CD8-positive, alpha-beta memory T cell (primary cell): Measurements from ENCODE around the gene STATH. TPM values are rescaled to one million over a fixed set of nuclear protein-coding genes. Genes with fewer than 3 reads are reported as not detected.

Experiments used
- CTCF ChIA-PET: fragments of 350-600 bp; sonication (Branson Sonifier 250); formaldehyde crosslinking; loops from one replicate; lab custom pipeline; 2021; ENCODE audit warnings: antibody characterized with exemption; lab: Charles Lee
- POLR2A ChIA-PET: fragments of 350-600 bp; sonication (Branson Sonifier 250); formaldehyde crosslinking; loops from one replicate; lab custom pipeline; 2021; ENCODE audit warnings: antibody characterized with exemption; lab: Charles Lee
- DNase-seq, 5 donors: peaks; one replicate each; pipeline versions ENCODE4 v3.0.0 to v3.0.0-alpha.2; 2020 to 2022; ENCODE audit warnings: mixed read lengths in 1 of 5
- H3K27ac ChIP-seq: one replicate; pipeline ENCODE4 v1.7.0; 2013; ENCODE audit warnings: low read depth, mild to moderate bottlenecking, low read length, moderate library complexity
- H3K27me3 ChIP-seq: 2 replicates; pipeline ENCODE4 v1.7.0; 2013; ENCODE audit warnings: low read length, mild to moderate bottlenecking; ENCODE audit not compliant: insufficient read depth, poor library complexity, severe bottlenecking
- H3K36me3 ChIP-seq: 2 replicates; pipeline ENCODE4 v1.7.0; 2013; ENCODE audit warnings: mild to moderate bottlenecking, low read length, moderate library complexity; ENCODE audit not compliant: insufficient read depth
- H3K4me1 ChIP-seq: 2 replicates; pipeline ENCODE4 v1.7.0; 2013; ENCODE audit warnings: mild to moderate bottlenecking, low read length, moderate library complexity; ENCODE audit not compliant: insufficient read depth
- H3K4me3 ChIP-seq: 2 replicates; pipeline ENCODE4 v1.7.0; 2013; ENCODE audit warnings: mild to moderate bottlenecking, low read length
- H3K9me3 ChIP-seq: 2 replicates; pipeline ENCODE4 v1.7.0; 2013; ENCODE audit warnings: mild to moderate bottlenecking, low read length
- H3K27ac Mint-ChIP-seq, 8 donors: one replicate each; pipeline ENCODE4 v1.8.0; 2020 to 2021; ENCODE audit warnings: mixed read lengths in 8 of 8, mild to moderate bottlenecking in 6 of 8, inconsistent platforms in 3 of 8, moderate library complexity in 3 of 8
- H3K27me3 Mint-ChIP-seq, 2 donors: one replicate each; pipeline ENCODE4 v1.8.0; 2020 to 2021; ENCODE audit warnings: mixed read lengths in 2 of 2, mild to moderate bottlenecking in 1 of 2, moderate library complexity in 1 of 2
- H3K36me3 Mint-ChIP-seq, 3 donors: one replicate each; pipeline ENCODE4 v1.8.0; 2020 to 2021; ENCODE audit warnings: mixed read lengths in 3 of 3, inconsistent platforms in 1 of 3, mild to moderate bottlenecking in 1 of 3
- H3K4me1 Mint-ChIP-seq, 3 donors: one replicate each; pipeline ENCODE4 v1.8.0; 2020 to 2021; ENCODE audit warnings: mixed read lengths in 3 of 3, inconsistent platforms in 1 of 3, mild to moderate bottlenecking in 1 of 3
- H3K4me3 Mint-ChIP-seq, 7 donors: one replicate each; pipeline ENCODE4 v1.8.0; 2020 to 2021; ENCODE audit warnings: mixed read lengths in 7 of 7, mild to moderate bottlenecking in 6 of 7, moderate library complexity in 4 of 7, inconsistent platforms in 2 of 7
- H3K9me3 Mint-ChIP-seq, 5 donors: one replicate each; pipeline ENCODE4 v1.8.0; 2020 to 2022; ENCODE audit warnings: mixed read lengths in 5 of 5, mild to moderate bottlenecking in 3 of 5, moderate library complexity in 2 of 5, inconsistent platforms in 1 of 5
- polyA plus RNA-seq: library from polyadenylated mRNA; unstranded; fragments of 300-500 nt; fragmentation: Illumina TruSeq; gene quantifications from one replicate; pipeline ENCODE4 v1.2.3, GENCODE V29; 2021
- total RNA-seq, 2 experiments: library from RNA; stranded (reverse); gene quantifications; one replicate each; pipeline ENCODE4 v1.2.3, GENCODE V29; 2021

The STATH gene
- total RNA-seq (not detected), polyA plus RNA-seq (not detected)

DNA sequence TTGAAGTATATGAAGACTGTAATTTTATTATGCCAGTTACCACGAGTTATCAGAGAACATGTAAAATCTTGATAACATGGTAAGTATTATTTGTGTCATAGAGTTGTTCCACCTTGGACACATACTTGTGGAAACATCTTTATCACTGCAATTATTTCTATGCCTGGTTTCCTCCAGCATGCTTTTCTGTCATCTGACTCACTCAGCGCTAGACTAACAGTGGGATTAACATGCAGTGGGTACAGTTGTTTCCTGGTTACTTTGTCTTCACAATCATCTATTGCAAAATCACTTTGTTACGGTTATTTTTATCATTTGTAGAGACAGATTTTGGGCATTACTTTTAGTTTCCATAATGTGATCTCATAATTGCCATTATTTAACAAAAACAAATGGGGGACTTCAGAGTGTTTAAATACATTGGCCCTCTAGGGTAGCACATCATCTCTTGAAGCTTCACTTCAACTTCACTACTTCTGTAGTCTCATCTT, at the start of gene STATH:
TSS of gene STATH (plus strand) at position 441 of the 491 bp plus-strand sequence. CDS start 2,472 bp downstream, outside the sequence.
- ChIA-PET POLR2A (no interaction called here), CTCF (no interaction called here)
- Histone ChIP-seq H3K9me3 (no peaks in the 10 kb centered on the region), H3K36me3 (no peaks in the 10 kb centered on the region), H3K27ac (no peak within 1 kb of the TSS), H3K4me1 (no peaks in the 10 kb centered on the region), H3K4me3 (no peak within 1 kb of the TSS), H3K27me3 (no peaks in the 10 kb centered on the region)
- Mint-ChIP-seq H3K4me3 (no peak within 1 kb of the TSS), H3K4me1 (no peaks in the 10 kb centered on the region), H3K36me3 (no peaks in the 10 kb centered on the region), H3K27ac (no peak within 1 kb of the TSS), H3K27me3 (no peaks in the 10 kb centered on the region), H3K9me3 (no peaks in the 10 kb centered on the region)
- no peak for DNase-seq

GRCh38 chr4:69951602-69952001, 44.2 kb upstream of the STATH start:
- no peak overlapping the region for H3K27ac Mint-ChIP-seq
- ChIA-PET POLR2A (no interaction called here), CTCF (no interaction called here)
- H3K4me3 Mint-ChIP-seq, result no peak overlapping the region
- Histone ChIP-seq H3K36me3 (no peaks in the 10 kb centered on the region), H3K9me3 (no peaks in the 10 kb centered on the region), H3K4me3 (no peak overlapping the region), H3K27me3 (no peaks in the 10 kb centered on the region), H3K27ac (no peak overlapping the region), H3K4me1 (no peaks in the 10 kb centered on the region)
- H3K36me3 Mint-ChIP-seq, result no peaks in the 10 kb centered on the region
- H3K9me3 Mint-ChIP-seq, result peaks cover 0 to 20% (median 0%) of the 10 kb centered on the region in 5 donors
- no peak for DNase-seq
- H3K27me3 Mint-ChIP-seq, result no peaks in the 10 kb centered on the region
- H3K4me1 Mint-ChIP-seq, result no peaks in the 10 kb centered on the region

DNA sequence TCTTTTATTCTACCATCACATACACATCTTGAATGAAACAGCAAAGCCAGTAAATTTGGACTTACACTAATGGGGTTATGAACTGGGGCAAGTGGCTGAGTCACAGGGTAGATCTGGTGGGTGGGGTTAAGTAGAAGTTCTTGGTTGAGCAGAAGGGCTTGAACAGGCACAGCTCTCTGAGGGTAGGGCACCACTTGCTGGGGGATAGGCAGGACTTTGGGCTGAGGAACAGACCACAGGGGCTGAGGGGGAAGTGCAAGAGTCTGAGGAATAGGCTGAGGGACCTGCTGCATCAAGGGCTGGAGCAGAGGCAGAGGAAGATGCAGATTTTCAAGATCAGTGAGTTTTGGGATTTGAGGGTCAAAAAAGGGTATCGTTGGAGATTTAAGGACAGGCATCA, 38.6 kb upstream of the STATH start:
- no peak for DNase-seq
- no peaks in the 10 kb centered on the region for H3K4me1 Mint-ChIP-seq
- H3K27me3 Mint-ChIP-seq, result no peaks in the 10 kb centered on the region
- Histone ChIP-seq H3K4me3 (no peak overlapping the region), H3K27me3 (no peaks in the 10 kb centered on the region), H3K36me3 (no peaks in the 10 kb centered on the region), H3K27ac (no peak overlapping the region), H3K9me3 (no peaks in the 10 kb centered on the region), H3K4me1 (no peaks in the 10 kb centered on the region)
- no peaks in the 10 kb centered on the region for H3K36me3 Mint-ChIP-seq
- no peak overlapping the region for H3K27ac Mint-ChIP-seq
- POLR2A ChIA-PET, result no interaction called here
- peaks cover 0 to 10% (median 0%) of the 10 kb centered on the region in 5 donors for H3K9me3 Mint-ChIP-seq
- no peak overlapping the region for H3K4me3 Mint-ChIP-seq
- CTCF ChIA-PET, result no interaction called here

DNA sequence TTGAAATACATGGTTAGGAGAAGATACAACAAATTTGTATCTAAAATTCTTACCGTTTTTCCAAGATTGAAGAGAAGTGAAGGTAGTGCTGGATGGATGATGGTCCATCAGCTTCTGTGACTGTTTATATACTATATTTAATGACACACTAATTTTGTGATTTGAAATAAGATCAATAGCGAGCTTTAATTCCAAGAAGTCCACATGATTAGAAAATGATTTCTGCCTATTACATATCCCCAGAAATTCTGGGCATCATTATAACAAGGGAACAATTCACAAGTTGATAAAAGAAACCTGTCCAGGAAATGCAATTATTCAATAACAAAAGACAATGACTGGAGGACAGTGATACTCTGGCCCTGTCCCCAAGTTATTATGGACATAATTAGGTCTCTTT, 30.1 kb upstream of the STATH start, which contains the start of gene CSN2:
TSS of gene CSN2 (minus strand) at position 101 of the 400 bp plus-strand sequence. CDS start 4,733 bp downstream, outside the sequence.
- Histone ChIP-seq H3K4me3 (no peak within 1 kb of the TSS), H3K27ac (no peak within 1 kb of the TSS), H3K9me3 (no peaks in the 10 kb centered on the region), H3K4me1 (no peaks in the 10 kb centered on the region), H3K27me3 (no peaks in the 10 kb centered on the region), H3K36me3 (no peaks in the 10 kb centered on the region)
- ChIA-PET CTCF (no interaction called here), POLR2A (no interaction called here)
- Mint-ChIP-seq H3K4me3 (no peak within 1 kb of the TSS), H3K4me1 (no peaks in the 10 kb centered on the region), H3K36me3 (no peaks in the 10 kb centered on the region), H3K27ac (no peak within 1 kb of the TSS), H3K9me3 (peaks cover 0 to 2% (median 0%) of the 10 kb centered on the region in 5 donors), H3K27me3 (no peaks in the 10 kb centered on the region)
- no peak for DNase-seq

DNA sequence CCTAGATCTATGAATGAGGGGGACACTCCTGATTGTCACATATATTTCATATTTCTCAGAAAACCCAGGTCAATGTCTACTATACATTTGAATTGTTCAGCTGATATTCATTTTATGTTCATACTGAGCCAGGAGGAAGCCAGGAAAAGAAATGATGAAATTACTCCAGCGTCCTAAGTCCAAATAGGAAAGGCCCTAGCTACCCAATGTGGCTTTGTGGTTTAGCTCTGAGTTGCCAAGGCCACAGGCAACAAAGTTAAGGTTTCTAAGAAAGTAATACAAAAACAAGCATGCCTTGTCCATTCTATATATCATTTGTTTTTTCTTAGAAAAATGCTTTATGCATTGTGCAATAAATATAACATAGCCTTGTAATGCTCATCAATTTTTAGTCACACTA, 25.7 kb upstream of the STATH start:
- H3K4me3 Mint-ChIP-seq, result no peak overlapping the region
- ChIA-PET CTCF (no interaction called here), POLR2A (no interaction called here)
- no peaks in the 10 kb centered on the region for H3K27me3 ChIP-seq
- H3K36me3 Mint-ChIP-seq, result no peaks in the 10 kb centered on the region
- peaks cover 0 to 1% of the 10 kb centered on the region in 2 donors for H3K27me3 Mint-ChIP-seq
- no peak overlapping the region for H3K27ac Mint-ChIP-seq
- H3K4me1 ChIP-seq, result no peaks in the 10 kb centered on the region
- H3K9me3 Mint-ChIP-seq, result peaks cover 0 to 5% (median 0%) of the 10 kb centered on the region in 5 donors
- H3K4me1 Mint-ChIP-seq, result no peaks in the 10 kb centered on the region
- H3K9me3 ChIP-seq, result no peaks in the 10 kb centered on the region
- no peaks in the 10 kb centered on the region for H3K36me3 ChIP-seq
- no peak overlapping the region for H3K27ac ChIP-seq
- no peak overlapping the region for H3K4me3 ChIP-seq
- DNase-seq, result no peak

- ChIA-PET POLR2A (no interaction called here), CTCF (no interaction called here)
- H3K4me1 ChIP-seq, result no peaks in the 10 kb centered on the region
- peaks cover 0 to 1% of the 10 kb centered on the region in 2 donors for H3K27me3 Mint-ChIP-seq
- H3K27me3 ChIP-seq, result no peaks in the 10 kb centered on the region
- no peak for DNase-seq
- no peak overlapping the region for H3K4me3 ChIP-seq
- H3K27ac ChIP-seq, result no peak overlapping the region
- no peaks in the 10 kb centered on the region for H3K36me3 ChIP-seq
- H3K4me3 Mint-ChIP-seq, result no peak overlapping the region
- no peaks in the 10 kb centered on the region for H3K4me1 Mint-ChIP-seq
- no peak overlapping the region for H3K27ac Mint-ChIP-seq
- H3K36me3 Mint-ChIP-seq, result no peaks in the 10 kb centered on the region
- H3K9me3 Mint-ChIP-seq, result peaks cover 0 to 4% (median 0%) of the 10 kb centered on the region in 5 donors
- H3K9me3 ChIP-seq, result no peaks in the 10 kb centered on the region
Measured at GRCh38 chr4:69974631-69975030, 21.1 kb upstream of the STATH start.

GRCh38 chr4:69977582-69977981, 18.2 kb upstream of the STATH start:
- Mint-ChIP-seq H3K27ac (no peak overlapping the region), H3K4me1 (no peaks in the 10 kb centered on the region), H3K4me3 (no peak overlapping the region), H3K36me3 (no peaks in the 10 kb centered on the region), H3K27me3 (no peaks in the 10 kb centered on the region), H3K9me3 (peaks cover 0 to 4% (median 0%) of the 10 kb centered on the region in 5 donors)
- ChIA-PET CTCF (no interaction called here), POLR2A (no interaction called here)
- Histone ChIP-seq H3K9me3 (no peaks in the 10 kb centered on the region), H3K4me1 (no peaks in the 10 kb centered on the region), H3K36me3 (no peaks in the 10 kb centered on the region), H3K4me3 (no peak overlapping the region), H3K27ac (no peak overlapping the region), H3K27me3 (no peaks in the 10 kb centered on the region)
- no peak for DNase-seq

GRCh38 chr4:69984030-69984443, 11.7 kb upstream of the STATH start:
- H3K27ac Mint-ChIP-seq, result no peak overlapping the region
- H3K36me3 Mint-ChIP-seq, result no peaks in the 10 kb centered on the region
- no peak overlapping the region for H3K4me3 Mint-ChIP-seq
- ChIA-PET CTCF (no interaction called here), POLR2A (no interaction called here)
- H3K4me1 Mint-ChIP-seq, result no peaks in the 10 kb centered on the region
- no peaks in the 10 kb centered on the region for H3K27me3 Mint-ChIP-seq
- no peaks in the 10 kb centered on the region for H3K4me1 ChIP-seq
- H3K27ac ChIP-seq, result no peak overlapping the region
- H3K27me3 ChIP-seq, result no peaks in the 10 kb centered on the region
- DNase-seq, result no peak
- H3K4me3 ChIP-seq, result no peak overlapping the region
- H3K9me3 ChIP-seq, result no peaks in the 10 kb centered on the region
- no peaks in the 10 kb centered on the region for H3K9me3 Mint-ChIP-seq
- no peaks in the 10 kb centered on the region for H3K36me3 ChIP-seq
